NOMO-1 treated with dmso at 0.1 percent for 144 hours (cell line): ENCODE results near the gene CX3CR1.

Source experiments
- DNase-seq: peaks from one replicate; lab custom pipeline; 2025; ENCODE audit not compliant: unreplicated experiment; lab: John Stamatoyannopoulos, UW

Gene CX3CR1

GRCh38 chr3:39292961-39293360 is 13.1 kb upstream of the CX3CR1 start:
- no peak for DNase-seq

DNA sequence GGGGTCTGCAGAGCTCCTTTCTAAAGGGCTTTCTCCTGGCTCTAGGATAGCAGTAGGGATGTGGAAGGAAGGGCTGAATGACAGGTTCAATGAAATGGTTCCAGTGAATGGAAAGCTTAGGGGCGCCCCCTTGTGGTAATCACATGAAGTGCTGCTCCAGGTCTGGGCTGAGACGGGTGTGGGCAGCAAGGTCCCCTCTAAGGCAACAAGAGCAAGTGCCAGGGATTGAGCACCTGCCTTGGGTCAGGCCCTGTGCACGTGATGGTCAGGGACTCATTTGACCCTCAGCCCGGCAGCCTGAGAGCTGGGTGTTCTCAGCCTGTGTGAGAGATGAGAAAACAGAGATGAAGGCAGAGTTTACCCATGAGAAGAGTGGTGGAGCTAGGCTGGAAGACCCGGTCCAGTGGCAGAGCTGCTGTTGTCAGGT is 12.1 kb upstream of the CX3CR1 start:
- peak; percentile 22 for DNase-seq

GRCh38 chr3:39290255-39290654 is 10.4 kb upstream of the CX3CR1 start:
- DNase-seq = no peak

DNA sequence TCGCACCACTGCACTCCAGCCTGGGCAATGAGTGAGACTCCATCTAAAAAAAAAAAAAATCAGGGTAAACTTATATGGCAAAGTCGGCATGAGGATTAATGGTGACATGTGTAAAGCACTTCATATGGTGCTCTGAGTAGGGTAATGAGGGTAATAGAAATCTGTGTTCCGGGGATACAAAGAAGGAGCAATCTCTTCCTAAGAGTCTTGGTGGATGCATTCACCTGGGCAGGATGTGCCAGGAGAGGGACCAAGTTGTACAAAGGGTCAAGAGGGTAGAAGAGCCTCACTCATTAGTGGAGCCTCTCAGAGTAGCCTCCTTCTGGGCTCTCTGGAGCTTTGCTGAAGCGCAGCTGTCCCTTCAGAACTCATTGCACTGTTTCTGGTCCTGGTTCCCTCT is 9.3 kb upstream of the CX3CR1 start:
- DNase-seq = no peak

DNA sequence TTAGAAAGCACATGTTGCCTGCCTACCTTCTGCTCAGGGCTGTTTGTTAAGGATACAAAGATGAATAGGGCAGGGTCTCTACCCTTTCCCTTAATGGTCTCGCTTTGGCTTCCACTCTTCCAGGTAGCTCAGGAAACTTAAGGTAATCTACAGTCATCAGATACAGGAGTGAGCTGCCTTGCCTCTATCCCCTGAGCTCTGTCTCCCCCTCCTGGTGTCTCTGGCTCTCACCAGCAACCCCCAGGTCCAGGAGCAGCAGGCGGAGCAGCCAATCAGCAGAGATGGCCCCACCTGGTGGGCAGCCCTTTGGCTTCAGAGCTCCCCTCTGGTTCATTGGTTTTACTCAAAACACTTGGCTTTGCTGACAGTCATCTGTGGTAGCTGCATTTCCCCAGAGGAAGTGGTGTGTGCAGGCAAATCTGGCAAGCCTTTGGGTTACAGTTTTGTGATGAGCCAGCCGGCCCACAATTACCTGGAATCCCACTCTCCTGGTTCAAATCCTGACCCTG is 8.5 kb upstream of the CX3CR1 start:
- DNase-seq = peak; percentile 74

GRCh38 chr3:39287216-39288164 is 7.7 kb upstream of the CX3CR1 start:
- no peak for DNase-seq

- no peak for DNase-seq
Observed at GRCh38 chr3:39286771-39287170, 6.9 kb upstream of the CX3CR1 start.

GRCh38 chr3:39285332-39285731 is 5.5 kb upstream of the CX3CR1 start:
- DNase-seq = no peak

DNA sequence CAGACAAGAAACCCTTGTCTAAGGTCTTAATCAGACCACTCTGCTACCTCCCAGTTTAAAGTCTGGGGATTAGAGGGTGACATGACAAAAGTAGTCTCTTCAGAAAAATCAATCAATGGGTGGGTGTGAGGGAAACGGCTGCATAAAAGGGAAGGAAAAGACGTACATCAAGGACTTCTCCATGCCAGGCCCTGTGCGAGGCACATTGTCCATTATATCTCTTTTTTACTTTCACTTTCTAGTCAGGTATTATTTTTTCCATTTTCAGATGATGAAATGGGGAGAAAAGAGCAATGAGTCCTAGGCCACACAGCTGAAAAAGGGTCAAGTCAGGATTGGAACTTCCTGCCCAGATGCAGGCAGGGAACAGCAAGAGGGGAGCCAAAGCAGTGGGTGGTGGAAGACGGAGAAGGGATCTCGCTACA is 4.6 kb upstream of the CX3CR1 start:
- peak; percentile 13 for DNase-seq

GRCh38 chr3:39282057-39282456 is 2.2 kb upstream of the CX3CR1 start:
- DNase-seq = no peak

DNA sequence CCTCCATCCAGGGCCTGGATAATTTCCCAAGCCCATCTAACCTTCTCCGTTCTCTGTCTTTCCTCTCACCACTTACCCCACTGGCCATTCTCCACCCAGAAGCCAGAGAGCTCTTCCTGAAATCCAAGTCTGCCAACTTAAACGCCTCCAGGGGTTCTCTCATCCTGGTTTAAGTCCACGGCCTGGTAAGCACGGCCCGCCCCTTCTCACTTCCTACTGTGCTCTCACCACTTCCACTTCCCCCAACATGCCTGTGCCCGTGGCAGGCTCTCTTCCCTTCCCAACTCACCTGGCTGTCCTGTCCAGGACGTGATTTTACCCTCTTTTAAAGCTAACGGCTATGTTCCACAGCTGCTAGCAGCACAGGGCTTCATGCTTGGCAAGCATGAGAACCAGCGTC is 1.7 kb upstream of the CX3CR1 start:
- DNase-seq = no peak

- DNase-seq = no peak
Observed at GRCh38 chr3:39280571-39280970, 735 bp upstream of the CX3CR1 start.

DNA sequence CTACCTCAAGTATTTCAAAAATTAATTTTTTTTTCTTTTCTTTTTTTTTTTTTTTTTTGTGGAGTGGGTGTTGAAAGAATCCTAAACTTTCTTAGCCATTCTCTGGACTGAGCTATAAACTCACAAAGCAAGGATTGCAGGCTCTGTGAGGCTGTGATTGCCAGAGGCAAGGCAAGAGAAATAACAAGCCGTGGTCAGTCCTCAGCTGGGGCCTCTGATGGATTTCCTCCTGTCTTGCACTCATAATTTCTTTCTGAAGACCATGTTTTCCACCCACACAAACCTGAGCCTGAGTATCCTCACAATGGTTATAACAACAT is 1.3 kb downstream of the CX3CR1 start:
- no peak for DNase-seq

- DNase-seq = no peak
Observed at GRCh38 chr3:39277893-39278615, 1.8 kb downstream of the CX3CR1 start.

DNA sequence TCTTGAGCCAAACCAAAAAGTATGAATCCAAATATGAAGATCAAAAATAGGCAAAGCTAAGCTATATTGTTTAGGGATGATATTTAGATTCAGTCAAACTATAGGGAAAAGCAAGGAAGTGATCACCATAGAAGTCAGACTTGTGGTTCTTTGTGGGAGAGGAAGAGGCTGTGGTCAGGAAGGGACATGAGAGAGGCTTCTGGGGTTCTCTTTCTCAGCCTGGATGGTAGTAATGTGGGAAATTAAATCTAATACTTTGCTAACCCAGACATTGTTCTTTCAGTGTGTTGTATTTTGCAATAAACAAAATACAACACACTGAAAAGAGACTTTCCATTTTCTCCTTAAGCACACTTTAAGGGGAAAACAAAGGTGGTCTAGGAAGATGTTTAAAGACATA is 3.1 kb downstream of the CX3CR1 start:
- no peak for DNase-seq

GRCh38 chr3:39275963-39276593 is 3.8 kb downstream of the CX3CR1 start:
- DNase-seq = no peak

DNA sequence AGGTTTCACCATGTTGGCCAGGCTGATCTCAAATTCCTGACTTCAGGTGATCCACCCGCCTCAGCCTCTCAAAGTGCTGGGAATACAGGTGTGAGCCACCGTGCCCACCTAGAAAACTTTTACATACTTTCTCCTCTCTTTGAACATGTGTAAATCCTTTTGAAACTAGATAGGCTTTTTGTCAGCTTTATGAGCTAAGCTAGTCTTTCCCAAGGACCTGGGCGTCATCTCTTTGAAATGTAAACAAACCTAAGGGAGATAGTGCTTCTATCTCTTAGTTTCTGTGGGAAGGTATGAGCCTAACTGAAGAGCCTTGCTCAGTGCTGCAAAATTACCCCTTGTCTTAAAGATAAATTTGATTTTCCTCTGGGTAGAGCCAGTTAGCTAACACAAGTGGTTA is 4.8 kb downstream of the CX3CR1 start:
- no peak for DNase-seq

DNA sequence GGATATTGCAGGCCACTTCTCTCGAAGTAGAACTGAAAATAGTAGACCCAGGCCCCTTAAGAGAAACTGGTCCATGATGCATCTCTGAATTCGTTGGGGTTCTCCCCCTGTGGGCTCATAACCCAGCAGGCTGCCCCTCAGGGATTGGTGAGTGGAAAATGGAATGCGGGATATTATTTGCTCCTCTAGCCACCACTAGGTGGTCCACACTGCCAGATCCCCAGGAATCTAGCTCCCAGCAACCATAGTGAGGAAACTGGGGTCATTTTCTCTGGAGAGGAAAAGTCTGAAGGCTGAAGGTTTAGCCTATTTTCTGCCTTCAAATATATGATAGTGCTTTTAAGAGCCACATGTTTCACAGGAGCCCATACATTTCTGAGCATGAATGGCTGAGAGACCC is 6.7 kb downstream of the CX3CR1 start:
- DNase-seq = no peak

- DNase-seq = peak; percentile 57
Observed at GRCh38 chr3:39272191-39272590, 7.6 kb downstream of the CX3CR1 start.

GRCh38 chr3:39271363-39271914 is 8.4 kb downstream of the CX3CR1 start:
- DNase-seq = no peak

GRCh38 chr3:39269528-39269927 is 10.3 kb downstream of the CX3CR1 start:
- DNase-seq = no peak
